IPS-18a (cell line): ENCODE results near the gene RAP1GAP2.

Experiments
- H3K27ac ChIP-seq: one replicate; pipeline ENCODE4 v1.5.1; 2013; ENCODE audit warnings: low read length
- H3K27me3 ChIP-seq: one replicate; pipeline ENCODE4 v1.6.1; 2013; ENCODE audit warnings: mild to moderate bottlenecking, low read length; ENCODE audit not compliant: control insufficient read depth, insufficient read depth
- H3K36me3 ChIP-seq: one replicate; pipeline ENCODE4 v1.6.1; 2013; ENCODE audit warnings: low read depth, low read length; ENCODE audit not compliant: control insufficient read depth
- H3K4me1 ChIP-seq: one replicate; pipeline ENCODE4 v1.6.1; 2013; ENCODE audit warnings: low read depth, low read length; ENCODE audit not compliant: control insufficient read depth
- H3K4me3 ChIP-seq: one replicate; pipeline ENCODE4 v1.5.1; 2013; ENCODE audit warnings: low read length
- H3K9ac ChIP-seq: one replicate; pipeline ENCODE4 v1.6.1; 2013; ENCODE audit warnings: mild to moderate bottlenecking, low read length, moderate library complexity
- H3K9me3 ChIP-seq: one replicate; pipeline ENCODE4 v1.6.1; 2013; ENCODE audit warnings: low read depth, low read length; ENCODE audit not compliant: control insufficient read depth

The RAP1GAP2 gene

GRCh38 chr17:2856727-2857126 lies 60.5 kb downstream of the RAP1GAP2 start:
- H3K9me3 ChIP-seq = no peaks in the 10 kb centered on the region
- H3K27me3 ChIP-seq = peaks cover 22% of the 10 kb centered on the region
- peaks cover 16% of the 10 kb centered on the region for H3K4me1 ChIP-seq
- no peak overlapping the region for H3K27ac ChIP-seq
- no peaks in the 10 kb centered on the region for H3K36me3 ChIP-seq
- H3K4me3 ChIP-seq = no peak overlapping the region
- H3K9ac ChIP-seq = no peak overlapping the region

- no peak overlapping the region for H3K9ac ChIP-seq
Measured at GRCh38 chr17:2860045-2860444, 63.8 kb downstream of the RAP1GAP2 start.

GRCh38 chr17:2860883-2861282 lies 64.6 kb downstream of the RAP1GAP2 start:
- Histone ChIP-seq H3K4me1 (peaks cover 14% of the 10 kb centered on the region), H3K36me3 (no peaks in the 10 kb centered on the region), H3K27me3 (peaks cover 4% of the 10 kb centered on the region), H3K27ac (no peak overlapping the region), H3K4me3 (no peak overlapping the region), H3K9ac (no peak overlapping the region), H3K9me3 (no peaks in the 10 kb centered on the region)

More at GRCh38 chr17:2860045-2860444, 63.8 kb downstream of the RAP1GAP2 start:
- Histone ChIP-seq H3K27me3 (peaks cover 7% of the 10 kb centered on the region), H3K27ac (no peak overlapping the region), H3K36me3 (no peaks in the 10 kb centered on the region), H3K4me3 (no peak overlapping the region), H3K4me1 (peaks cover 16% of the 10 kb centered on the region), H3K9me3 (no peaks in the 10 kb centered on the region)

- Histone ChIP-seq H3K9me3 (no peaks in the 10 kb centered on the region), H3K36me3 (no peaks in the 10 kb centered on the region), H3K27me3 (no peaks in the 10 kb centered on the region), H3K9ac (no peak overlapping the region), H3K27ac (no peak overlapping the region), H3K4me1 (peaks cover 1% of the 10 kb centered on the region), H3K4me3 (no peak overlapping the region)
Measured at GRCh38 chr17:2862197-2862596, 66.0 kb downstream of the RAP1GAP2 start.

- H3K36me3 ChIP-seq = no peaks in the 10 kb centered on the region
- H3K9ac ChIP-seq = no peak overlapping the region
- peaks cover 9% of the 10 kb centered on the region for H3K4me1 ChIP-seq
- no peak overlapping the region for H3K4me3 ChIP-seq
- H3K27me3 ChIP-seq = no peaks in the 10 kb centered on the region
- H3K9me3 ChIP-seq = no peaks in the 10 kb centered on the region
- no peak overlapping the region for H3K27ac ChIP-seq
Measured at GRCh38 chr17:2863204-2863603, 67.0 kb downstream of the RAP1GAP2 start.

GRCh38 chr17:2865228-2865627 lies 69.0 kb downstream of the RAP1GAP2 start:
- no peak overlapping the region for H3K27ac ChIP-seq
- H3K9me3 ChIP-seq = no peaks in the 10 kb centered on the region
- peaks cover 12% of the 10 kb centered on the region for H3K4me1 ChIP-seq
- H3K9ac ChIP-seq = no peak overlapping the region
- no peaks in the 10 kb centered on the region for H3K27me3 ChIP-seq
- no peak overlapping the region for H3K4me3 ChIP-seq
- no peaks in the 10 kb centered on the region for H3K36me3 ChIP-seq

GRCh38 chr17:2867441-2868424 lies 71.5 kb downstream of the RAP1GAP2 start:
- Histone ChIP-seq H3K36me3 (no peaks in the 10 kb centered on the region), H3K4me1 (peaks cover 26% of the 10 kb centered on the region), H3K27ac (no peak overlapping the region)

GRCh38 chr17:2869604-2870003 lies 73.4 kb downstream of the RAP1GAP2 start:
- H3K36me3 ChIP-seq = no peaks in the 10 kb centered on the region
- H3K4me1 ChIP-seq = peaks cover 33% of the 10 kb centered on the region
- no peaks in the 10 kb centered on the region for H3K9me3 ChIP-seq
- no peaks in the 10 kb centered on the region for H3K27me3 ChIP-seq
- H3K4me3 ChIP-seq = no peak overlapping the region
- no peak overlapping the region for H3K9ac ChIP-seq
- H3K27ac ChIP-seq = no peak overlapping the region

More at GRCh38 chr17:2867441-2868424, 71.5 kb downstream of the RAP1GAP2 start:
- no peaks in the 10 kb centered on the region for H3K9me3 ChIP-seq
- H3K4me3 ChIP-seq = no peak overlapping the region
- H3K27me3 ChIP-seq = no peaks in the 10 kb centered on the region
- no peak overlapping the region for H3K9ac ChIP-seq

- Histone ChIP-seq H3K27ac (no peak overlapping the region), H3K9ac (no peak overlapping the region), H3K4me1 (peaks cover 43% of the 10 kb centered on the region), H3K9me3 (no peaks in the 10 kb centered on the region), H3K4me3 (no peak overlapping the region), H3K36me3 (no peaks in the 10 kb centered on the region), H3K27me3 (no peaks in the 10 kb centered on the region)
Measured at GRCh38 chr17:2871205-2871604, 75.0 kb downstream of the RAP1GAP2 start.

GRCh38 chr17:2871720-2872119 lies 75.5 kb downstream of the RAP1GAP2 start:
- Histone ChIP-seq H3K27ac (no peak overlapping the region), H3K9ac (no peak overlapping the region), H3K27me3 (no peaks in the 10 kb centered on the region), H3K4me1 (peaks cover 48% of the 10 kb centered on the region), H3K4me3 (no peak overlapping the region), H3K9me3 (no peaks in the 10 kb centered on the region), H3K36me3 (no peaks in the 10 kb centered on the region)

- Histone ChIP-seq H3K9ac (no peak overlapping the region), H3K4me3 (no peak overlapping the region), H3K36me3 (no peaks in the 10 kb centered on the region), H3K27ac (no peak overlapping the region), H3K27me3 (no peaks in the 10 kb centered on the region), H3K9me3 (no peaks in the 10 kb centered on the region), H3K4me1 (peaks cover 48% of the 10 kb centered on the region)
Measured at GRCh38 chr17:2872282-2872681, 76.0 kb downstream of the RAP1GAP2 start.
